ENCODE results near the gene ABCD2.
"Not testable (repeated sequence)": the region's sequence is repeated elsewhere in the genome, so short reads cannot be mapped to it uniquely, and the experiment has no call there.

ABCD2 gene

DNA sequence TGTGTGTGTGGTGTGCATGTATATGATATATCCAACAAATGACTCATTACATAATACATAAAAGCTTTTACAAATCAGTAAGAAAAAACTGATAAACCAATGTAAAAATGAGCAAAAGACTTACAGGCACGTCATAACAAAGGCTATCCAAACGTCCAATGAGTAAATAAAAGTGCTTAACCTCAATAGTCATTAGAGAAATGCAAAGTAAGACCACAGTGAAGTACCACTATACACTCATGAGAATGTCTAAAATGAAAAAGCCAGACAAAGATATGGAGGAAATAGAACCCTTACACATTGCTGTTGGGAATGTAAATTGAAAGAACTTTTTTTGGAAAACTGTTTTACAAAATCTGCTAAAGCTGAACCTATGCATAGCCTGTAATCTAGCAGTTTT is 7.8 kb downstream of the ABCD2 start:
- DNase-seq: no peak

DNA sequence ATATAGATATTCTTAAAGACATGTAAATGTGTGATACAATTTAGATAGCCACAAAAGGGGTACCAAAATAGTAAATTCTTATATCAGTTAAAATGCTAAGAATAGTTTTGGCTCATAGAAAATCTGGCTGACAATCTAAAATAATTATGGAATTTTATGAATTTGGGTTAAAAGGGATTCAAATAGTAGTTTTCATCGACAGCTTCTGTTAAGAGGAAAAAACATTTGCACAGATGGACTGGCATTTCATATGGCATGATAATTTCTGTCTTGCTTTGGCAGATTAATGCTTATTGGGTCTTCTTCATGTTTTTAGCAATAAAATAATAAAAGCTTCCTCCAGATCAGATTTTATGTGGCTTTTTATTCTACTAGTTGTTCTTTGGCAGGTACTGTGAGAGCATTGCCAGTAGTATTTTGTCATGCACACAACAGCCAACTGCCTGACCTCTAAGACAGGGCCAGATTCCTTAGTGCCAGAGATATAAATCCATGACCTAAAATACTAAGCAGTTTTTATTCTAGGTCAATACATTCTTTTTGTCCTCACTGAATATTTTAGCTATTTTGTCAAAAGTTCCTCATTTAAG is 9.1 kb downstream of the ABCD2 start:
- DNase-seq: no peak

DNA sequence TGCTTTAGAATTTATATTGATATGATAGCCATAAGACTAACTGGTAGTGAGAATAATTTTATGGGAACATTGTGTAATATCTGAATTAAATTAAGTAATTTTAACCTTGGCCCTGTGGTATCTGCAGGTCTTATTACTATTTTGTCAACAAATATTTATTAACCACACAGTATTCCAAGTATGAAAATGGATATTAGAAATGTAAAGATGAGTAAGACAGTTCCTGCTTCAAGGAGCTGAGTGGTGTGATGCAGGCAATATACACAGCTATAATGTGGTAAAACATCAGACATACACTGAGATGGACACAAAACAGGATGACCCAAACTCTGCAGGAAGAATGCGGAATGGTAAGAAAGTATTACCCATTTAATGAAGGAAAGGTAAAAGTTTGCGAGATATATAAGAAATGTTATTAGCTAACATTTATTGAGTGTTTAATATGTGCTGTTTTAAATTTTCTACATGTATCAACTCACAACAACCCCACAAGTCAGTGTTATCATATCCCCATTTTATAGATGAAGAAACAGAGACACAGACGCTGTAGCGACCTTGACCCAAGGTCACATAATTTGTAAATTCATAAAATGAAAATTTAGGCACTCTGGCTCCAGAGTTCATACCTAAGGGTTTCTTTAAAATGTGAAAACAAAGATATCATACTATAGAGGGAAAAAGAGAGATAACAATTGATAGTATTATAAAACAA is 12.7 kb downstream of the ABCD2 start:
- no peak for DNase-seq

DNA sequence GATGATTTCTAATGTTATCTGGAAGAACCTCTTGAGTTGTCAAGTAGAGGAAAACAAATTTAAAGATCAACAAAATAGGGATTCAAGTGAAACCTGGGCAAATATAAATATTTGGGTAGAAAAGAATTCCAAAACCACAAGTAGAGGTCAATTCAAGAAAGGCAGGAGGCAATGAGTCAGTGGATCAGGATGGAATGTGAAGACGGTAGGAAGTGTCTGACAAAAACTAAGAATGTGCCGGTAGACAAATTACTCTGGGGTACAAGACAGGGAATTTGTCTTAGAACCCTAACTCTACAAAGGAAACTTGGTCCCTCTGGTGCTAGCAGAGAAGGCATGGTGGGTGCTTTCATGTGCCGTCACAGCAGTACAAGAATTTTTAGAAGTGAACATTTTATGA is 13.6 kb downstream of the ABCD2 start:
- no peak for DNase-seq

DNA sequence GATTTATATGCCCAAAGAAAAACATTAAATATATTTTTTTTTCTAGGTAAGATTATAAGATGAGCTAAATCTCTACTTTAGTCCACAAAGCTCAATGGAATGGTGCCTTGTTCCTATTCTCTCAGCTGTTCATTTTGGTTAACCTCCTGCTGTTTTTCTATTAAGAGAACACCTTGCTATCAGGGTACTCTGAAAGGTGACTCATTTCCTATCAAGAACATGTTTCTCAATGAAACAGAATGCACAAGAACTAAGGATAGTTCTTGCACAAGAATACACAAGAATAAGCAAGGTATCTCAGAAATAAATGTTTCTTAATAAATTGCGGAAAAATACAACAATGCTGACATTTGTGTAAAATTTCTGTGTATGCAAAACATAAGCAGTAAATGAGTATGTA is 14.1 kb downstream of the ABCD2 start:
- DNase-seq: no peak

DNA sequence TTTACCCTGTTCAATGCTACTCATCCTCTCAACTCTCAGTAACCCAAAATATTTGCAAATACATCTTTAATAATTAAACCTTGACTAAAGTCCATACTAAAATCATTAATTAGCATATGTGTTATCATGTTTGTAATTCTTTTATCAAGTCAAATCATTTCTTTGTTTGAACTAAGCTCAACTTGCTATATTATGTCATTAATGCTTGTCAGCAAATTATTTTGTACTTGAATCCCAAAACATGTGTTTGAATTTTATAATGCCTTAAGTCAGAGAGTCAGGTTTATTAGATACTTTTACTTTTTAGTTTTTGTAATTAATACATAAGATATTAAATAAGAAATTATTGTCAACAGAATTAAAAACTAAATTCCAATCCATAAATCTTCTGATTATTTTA is 16.5 kb downstream of the ABCD2 start:
- DNase-seq: no peak

DNA sequence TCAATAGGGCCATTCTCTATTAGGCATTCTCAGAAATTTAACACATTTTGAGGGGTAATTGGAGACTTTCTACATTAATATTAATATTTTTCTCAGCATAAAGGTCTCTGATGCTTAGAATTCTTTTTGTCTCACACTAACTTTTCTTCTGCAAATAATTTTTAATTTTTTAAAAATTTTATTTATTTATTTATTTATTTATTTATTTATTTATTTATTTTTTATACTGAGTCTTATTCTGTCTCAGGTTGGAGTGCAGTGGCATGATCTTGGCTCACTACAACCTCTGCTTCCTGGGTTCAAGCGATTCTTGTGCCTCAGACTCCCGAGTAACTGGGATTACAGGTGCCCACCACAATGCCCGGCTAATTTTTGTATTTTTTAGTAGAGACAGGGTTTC is 17.7 kb downstream of the ABCD2 start:
- DNase-seq: not testable (repeated sequence)

DNA sequence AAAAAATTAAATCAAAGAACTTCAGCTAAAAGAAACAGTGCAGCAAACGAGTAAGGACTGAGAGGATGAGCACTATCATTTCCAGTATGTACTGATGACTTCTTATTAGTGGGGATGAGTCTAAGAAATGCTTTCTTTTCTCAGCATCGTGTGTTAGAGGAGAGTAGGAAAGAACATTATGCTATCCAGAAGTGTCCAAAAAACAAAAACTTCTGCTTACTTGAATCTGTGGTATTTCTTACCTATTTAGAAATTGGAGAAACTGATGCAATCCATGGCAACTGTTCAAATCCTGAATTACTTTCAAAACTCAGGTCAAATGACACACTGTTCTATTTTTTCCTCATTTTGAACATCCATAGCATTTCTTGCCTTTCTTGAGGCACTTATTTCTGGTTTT is 23.7 kb downstream of the ABCD2 start:
- DNase-seq: no peak

DNA sequence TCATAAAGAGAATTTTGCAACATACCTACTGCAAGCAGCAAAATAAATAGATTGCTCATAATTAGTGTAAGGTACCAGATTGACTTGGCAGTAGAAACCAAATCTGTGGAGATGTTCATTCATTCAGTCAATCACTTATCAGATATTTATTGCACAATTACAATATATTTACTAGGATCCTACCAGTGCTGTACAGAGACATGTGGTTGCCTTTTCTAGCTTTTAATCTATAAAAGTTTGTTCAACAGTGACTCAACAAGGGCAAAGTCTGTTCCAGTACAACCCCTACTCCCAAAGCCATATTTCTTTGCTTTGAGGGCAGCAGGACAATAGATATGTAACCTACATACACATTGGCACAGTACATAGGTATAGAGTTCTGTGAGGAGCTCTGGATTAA is 27.3 kb downstream of the ABCD2 start:
- DNase-seq: no peak

DNA sequence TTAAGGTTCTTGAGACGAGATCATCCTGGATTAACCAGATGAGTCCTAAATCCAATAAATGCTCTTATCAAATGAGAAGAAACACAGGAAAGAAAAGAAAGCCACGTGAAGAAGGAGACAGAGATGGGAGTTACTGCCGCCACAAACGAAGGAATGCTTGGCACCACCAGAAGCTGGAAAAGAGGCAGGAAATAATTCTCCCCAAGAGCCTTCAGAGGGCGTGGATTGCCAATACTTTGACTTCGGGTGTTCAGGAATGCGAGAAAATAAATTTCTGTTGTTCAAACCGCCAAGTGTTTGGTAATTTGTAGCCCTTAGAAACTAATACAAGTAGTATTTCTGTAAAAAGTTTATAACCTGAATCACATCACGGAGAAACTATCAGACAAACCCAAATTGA is 31.3 kb downstream of the ABCD2 start:
- DNase-seq: no peak

DNA sequence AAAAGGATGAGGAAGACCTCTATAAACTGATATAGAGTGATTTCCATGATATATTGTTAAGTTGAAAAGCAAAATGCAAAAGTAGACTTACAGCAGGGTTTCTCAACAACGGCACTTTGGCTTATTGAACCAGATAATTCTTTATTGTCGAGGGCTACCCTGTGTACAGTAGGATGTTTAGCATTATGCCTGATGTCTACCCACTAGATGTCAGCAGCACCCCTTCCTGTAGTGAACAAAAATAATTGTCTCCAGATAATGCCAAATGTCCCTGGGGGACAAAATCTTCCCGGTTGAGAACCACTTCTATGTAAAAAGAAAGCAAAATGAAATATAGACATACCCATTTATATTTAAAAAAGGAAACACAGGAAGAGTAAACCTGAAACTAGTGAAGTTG is 32.4 kb downstream of the ABCD2 start:
- DNase-seq: no peak

DNA sequence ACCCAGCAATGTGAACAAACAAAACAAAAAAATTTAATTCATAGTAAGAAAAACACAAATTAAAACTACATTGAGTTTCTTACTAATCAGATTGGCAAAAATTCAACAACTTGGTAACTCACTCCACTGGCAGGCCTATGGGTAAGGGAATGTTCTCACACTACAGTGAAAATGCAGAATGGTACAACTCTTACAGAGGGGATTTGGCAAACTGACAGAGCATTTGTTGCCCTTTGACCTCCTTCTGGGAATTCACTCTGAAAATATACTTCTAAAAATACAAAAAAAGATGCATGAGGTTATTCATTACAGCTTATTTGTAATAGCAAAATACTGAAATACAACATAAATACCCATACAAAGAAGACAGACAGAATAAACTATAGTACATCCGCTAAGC is 32.8 kb downstream of the ABCD2 start:
- no peak for DNase-seq

DNA sequence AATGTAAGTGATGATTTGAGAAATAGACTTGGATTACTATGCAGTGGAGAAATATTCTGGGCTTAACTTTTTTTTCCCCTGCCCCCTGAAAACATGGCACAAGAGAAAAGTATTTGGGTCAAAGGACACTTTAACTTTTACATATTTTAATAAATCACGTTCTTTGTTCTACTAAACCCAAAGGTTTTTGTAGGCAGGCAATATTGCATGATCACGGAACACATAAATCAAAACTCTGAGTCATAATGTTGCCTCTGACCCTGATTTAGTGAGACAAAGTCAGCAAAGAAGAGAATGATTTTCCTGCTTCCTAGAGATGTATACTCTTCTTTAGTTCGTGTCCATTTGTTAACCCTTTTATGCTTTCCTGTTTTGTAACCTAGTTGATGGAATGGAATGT is 38.0 kb downstream of the ABCD2 start:
- no peak for DNase-seq

DNA sequence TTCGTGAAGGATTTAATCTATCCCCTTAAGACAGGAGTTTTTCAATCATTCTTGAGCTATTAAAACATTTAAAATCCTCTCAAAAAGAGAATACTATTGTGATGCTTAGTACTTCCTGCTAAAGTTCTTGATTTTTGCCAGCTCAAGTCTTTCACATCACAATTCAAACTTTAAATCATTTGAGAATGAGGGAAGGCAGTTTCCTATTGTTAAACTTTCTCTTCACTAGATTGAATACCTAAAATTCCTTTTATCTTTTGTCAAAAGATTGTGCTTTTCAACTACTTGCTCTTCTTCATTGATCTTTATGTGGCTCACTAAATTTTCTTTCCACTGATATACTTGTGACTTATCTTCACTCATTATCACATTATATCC is 44.1 kb downstream of the ABCD2 start:
- DNase-seq: no peak

DNA sequence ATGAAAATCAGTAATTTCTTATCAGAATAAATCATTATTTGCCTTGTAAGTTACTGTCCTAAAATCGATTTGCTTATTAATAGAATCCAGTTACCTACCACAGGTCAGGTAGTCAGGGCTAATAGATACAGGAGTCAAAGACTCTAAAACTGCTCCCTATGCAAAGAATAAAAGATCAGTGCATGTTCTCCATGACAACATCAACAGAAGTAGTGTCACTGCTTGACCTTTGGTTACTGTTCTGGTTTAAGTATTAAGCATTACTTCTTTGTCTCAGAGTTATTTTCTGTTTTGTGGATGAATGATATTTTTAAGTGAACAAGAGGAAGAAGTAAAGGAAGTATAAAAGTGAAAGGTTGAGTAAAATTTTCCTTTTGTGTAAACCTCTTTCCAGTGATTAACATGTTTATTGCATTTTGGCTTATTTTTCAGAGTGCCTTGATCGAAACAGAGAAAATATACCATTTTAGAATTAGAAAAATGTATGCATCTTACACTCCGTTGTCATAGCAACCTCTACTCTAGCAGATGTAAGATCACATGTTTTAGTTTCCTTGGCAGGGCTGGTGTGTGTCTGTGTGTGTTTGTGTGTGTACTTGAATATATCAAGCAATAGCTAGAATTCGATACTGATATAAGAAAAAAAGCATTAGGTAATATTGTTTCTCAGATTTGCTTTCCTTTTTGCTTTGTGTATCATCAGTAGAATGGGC is 44.7 kb downstream of the ABCD2 start:
- DNase-seq: no peak

DNA sequence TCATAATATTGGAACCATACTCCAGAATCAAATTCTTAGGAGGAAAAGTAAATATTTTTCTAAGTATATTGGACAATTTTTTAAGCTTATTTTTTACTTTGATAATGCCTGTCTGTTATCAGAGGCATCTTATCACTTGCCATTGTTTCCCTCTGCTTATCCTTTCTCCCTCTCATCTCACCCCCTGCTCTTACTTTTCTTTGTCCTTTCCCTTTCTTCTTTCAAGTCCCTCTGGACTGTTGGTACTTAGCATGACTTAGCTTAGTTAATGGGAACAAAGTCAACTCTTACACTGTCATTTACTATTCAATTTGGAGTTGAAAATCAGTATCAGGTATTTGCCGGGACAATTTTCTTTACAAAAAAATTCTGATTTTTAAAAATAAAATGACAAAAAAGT is 45.2 kb downstream of the ABCD2 start:
- DNase-seq: no peak

DNA sequence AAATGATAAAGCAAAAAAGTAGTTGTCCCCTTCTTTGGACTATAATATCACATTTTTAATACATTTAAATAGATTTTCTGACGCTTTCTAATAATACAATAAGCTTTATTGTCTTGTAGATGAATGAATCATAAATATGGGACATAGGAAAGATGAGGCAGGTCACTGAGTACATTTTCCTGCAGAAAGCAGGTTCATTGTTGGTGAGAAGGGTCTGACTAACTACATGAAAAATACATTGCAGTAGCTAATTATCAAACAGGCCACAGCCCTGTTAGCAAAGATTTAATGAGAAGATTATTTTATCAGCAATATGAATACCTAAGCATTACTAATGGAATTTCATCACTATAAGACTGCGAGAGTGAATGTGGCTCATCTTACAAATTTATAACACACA is 45.6 kb downstream of the ABCD2 start:
- no peak for DNase-seq

DNA sequence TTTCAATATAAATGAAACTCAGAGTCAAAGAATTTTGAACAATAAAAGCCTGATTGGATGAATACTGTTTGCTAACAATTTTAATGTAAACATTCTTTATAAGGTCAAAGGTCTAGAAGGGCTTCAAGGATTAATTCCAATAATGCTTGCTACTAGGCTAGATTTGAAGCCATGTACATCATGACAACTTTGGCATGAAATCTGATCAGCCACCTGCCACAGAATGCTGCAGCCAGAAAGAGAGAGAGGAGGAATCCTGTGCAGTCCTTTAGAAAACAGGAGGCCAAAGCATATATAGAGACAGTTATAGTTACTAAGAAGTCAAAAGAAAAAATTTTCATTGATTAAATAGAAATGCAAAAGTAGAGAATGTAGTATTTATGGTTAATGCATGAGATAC is 47.1 kb downstream of the ABCD2 start:
- no peak for DNase-seq

DNA sequence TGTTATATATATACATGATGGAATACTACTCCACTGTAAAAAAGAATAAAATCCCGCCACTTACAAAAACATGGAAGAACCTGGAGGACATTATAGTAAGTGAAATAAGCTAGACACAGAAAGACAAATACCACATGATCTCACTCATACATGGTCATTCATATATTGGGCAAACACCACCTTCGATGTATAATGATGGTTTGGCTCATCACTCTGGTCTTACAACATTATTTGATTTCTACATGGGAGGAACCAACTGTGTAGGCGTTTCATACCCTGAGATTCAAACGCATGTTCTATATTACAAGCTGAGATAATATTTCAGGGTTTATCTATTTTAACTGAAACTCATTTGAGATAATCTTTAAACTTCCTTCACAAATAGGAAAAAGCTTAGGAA is 48.3 kb downstream of the ABCD2 start:
- DNase-seq: no peak

DNA sequence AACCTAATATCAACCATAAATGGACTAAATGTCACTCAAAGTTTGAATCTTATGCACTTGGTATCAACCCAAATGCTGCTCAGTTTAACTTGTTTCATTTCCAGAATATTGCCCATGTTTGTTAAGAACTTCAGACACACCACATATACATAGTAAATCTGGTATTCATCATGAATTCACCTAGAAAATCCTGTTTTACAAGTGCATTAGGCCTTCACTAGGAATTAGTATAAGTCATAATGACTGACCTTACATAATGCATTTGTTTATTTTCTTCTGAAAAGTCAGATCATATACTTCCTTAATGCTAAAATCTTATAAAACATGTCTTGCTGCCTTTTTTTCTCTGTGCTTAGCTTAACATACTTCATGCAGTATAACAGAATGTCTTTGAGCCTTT is 66.1 kb downstream of the ABCD2 start:
- DNase-seq: no peak

DNA sequence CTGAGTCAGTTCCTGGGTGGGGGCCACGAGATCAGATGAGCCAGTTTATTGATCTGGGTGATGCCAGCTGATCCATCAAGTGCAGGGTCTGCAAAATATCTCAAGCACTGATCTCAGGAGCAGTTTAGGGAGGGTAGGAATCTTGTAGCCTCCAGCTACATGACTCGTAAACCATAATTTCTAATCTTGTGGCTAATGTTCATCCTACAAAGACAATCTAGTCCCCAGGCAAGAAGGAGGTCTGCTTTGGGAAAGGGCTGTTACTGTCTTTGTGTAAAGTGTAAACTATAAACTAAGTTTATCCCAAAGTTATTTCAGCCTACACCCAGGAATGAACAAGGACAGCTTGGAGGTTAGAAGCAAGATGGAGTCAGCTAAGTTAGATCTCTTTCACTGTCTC is 75.4 kb downstream of the ABCD2 start:
- not testable (repeated sequence) for DNase-seq

DNA sequence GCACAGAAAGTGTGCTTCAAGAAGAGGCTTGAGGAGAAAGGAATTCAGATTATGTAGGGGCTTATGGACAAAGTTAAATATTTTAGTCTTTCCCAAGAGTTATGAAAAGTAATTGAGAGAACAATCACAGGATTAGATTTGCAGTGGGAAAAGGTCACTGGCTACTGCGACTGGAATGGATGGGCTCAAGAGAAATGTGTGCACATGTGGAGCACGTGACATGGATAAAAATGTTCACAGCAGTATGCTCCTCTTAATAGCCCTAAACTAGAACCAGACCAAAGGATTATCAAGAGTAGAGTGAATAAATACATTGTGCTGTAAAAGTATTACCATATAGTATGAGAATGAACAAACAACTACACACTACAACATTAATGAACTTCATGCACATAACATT is 78.1 kb downstream of the ABCD2 start:
- DNase-seq: no peak

DNA sequence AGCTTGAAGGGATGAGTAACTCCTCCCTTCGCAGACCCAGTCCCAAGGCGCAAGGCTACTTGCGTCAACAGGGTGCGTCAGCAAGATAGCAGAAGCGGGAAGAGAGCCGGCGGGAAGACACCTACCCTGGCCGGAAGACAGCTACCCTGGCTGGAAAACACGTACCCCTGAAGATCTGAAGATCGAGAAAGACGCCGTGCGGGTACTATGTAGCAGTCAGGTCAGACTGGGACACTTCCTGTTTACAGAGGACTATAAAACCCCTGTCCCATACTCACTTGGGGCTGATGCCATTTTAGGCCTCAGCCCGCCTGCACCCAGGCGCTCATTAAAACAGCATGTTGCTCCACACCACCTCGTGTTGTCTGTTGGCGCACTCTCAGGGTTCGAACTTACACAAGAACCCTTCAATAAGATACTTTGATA is 80.9 kb downstream of the ABCD2 start:
- DNase-seq: no peak

DNA sequence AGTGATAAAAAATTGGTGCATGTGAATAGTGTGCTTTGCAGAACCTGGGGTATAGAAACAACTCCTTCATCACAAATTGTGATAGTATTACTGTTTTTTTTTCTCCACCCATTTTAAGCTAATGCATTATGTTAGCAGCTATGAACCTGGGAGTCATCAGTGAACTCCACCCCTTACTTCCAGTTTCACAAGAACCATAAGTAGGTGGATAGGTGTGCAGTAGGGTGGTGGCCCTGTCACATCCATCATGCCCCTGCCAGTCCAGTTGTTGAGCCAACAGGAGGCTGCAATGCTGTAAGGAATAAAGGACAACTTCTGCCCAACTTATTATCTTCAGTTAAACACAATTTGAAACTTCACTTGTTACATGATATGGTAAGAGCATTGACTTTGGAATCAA is 85.7 kb downstream of the ABCD2 start:
- DNase-seq: no peak

DNA sequence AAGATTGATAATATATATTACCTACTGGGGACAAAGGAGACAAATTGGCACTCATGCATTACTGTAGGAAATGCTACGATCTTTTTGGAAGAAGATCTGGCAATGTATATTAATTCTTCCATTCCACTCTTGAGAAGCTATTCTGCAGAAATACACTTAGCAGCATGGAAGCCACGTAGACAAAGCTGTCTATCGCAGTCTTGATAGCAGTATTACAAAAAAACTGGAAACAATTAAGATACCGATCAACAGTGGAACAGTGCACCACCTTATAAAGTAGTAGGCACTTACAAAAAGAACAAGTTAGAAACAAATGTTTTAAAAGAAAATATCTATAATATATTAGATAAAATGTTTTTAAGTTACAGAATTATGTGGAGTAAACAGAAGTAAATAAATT is 87.2 kb downstream of the ABCD2 start:
- DNase-seq: no peak
